C4-2B (cell line): ENCODE results near the gene KIF2A.

Experiments used
- H3K27ac ChIP-seq: fragments of 450-650 bp; 2 replicates; pipeline ENCODE4 v1.5.1; 2017
- CTCF ChIP-seq: fragments of 450-650 bp; conservative IDR thresholded peaks from 2 replicates; pipeline ENCODE4 v1.5.1; 2017; ENCODE audit warnings: mild to moderate bottlenecking
- ZFX ChIP-seq: fragments of 450-650 bp; IDR thresholded peaks from 2 replicates; pipeline ENCODE4 v1.6.1; 2017

KIF2A gene

GRCh38 chr5:62412549-62413329 lies 106.7 kb downstream of the KIF2A start, which contains the start of gene IPO11:
Gene IPO11 (plus strand): TSS chr5:62412763. CDS start chr5:62437280, 24,517 bp downstream.
- H3K27ac ChIP-seq, result peak within 1 kb of the TSS; percentile 78
- no peak for TF ChIP-seq ZFX
- no peak for TF ChIP-seq CTCF

- no peak overlapping the region for H3K27ac ChIP-seq
- TF ChIP-seq ZFX (no peak), CTCF (no peak)
Measured at GRCh38 chr5:62413711-62414110, 107.7 kb downstream of the KIF2A start.

GRCh38 chr5:62418462-62419076 lies 112.6 kb downstream of the KIF2A start:
- TF ChIP-seq ZFX, result no peak
- no peak for TF ChIP-seq CTCF

GRCh38 chr5:62419609-62420008 lies 113.6 kb downstream of the KIF2A start:
- TF ChIP-seq CTCF (no peak), ZFX (no peak)
- no peak overlapping the region for H3K27ac ChIP-seq

More at GRCh38 chr5:62418462-62419076, 112.6 kb downstream of the KIF2A start:
- no peak overlapping the region for H3K27ac ChIP-seq

GRCh38 chr5:62421414-62421813 lies 115.4 kb downstream of the KIF2A start:
- no peak overlapping the region for H3K27ac ChIP-seq
- no peak for TF ChIP-seq ZFX
- no peak for TF ChIP-seq CTCF

- TF ChIP-seq CTCF (no peak), ZFX (no peak)
- no peak overlapping the region for H3K27ac ChIP-seq
Measured at GRCh38 chr5:62424763-62425162, 118.8 kb downstream of the KIF2A start.
